Endothelial cell of hepatic sinusoid (primary cell): Measurements from ENCODE around the gene TMEM120B.
"Not testable (repeated sequence)": the region's sequence is repeated elsewhere in the genome, so short reads cannot be mapped to it uniquely, and the experiment has no call there.

Experiments
- in situ Hi-C: cut with HindIII; loops from 2 replicates; pipeline ENCODE4 v1.10.0; 2017; ENCODE audit warnings: low sequenced_read_pairs

The TMEM120B gene

DNA sequence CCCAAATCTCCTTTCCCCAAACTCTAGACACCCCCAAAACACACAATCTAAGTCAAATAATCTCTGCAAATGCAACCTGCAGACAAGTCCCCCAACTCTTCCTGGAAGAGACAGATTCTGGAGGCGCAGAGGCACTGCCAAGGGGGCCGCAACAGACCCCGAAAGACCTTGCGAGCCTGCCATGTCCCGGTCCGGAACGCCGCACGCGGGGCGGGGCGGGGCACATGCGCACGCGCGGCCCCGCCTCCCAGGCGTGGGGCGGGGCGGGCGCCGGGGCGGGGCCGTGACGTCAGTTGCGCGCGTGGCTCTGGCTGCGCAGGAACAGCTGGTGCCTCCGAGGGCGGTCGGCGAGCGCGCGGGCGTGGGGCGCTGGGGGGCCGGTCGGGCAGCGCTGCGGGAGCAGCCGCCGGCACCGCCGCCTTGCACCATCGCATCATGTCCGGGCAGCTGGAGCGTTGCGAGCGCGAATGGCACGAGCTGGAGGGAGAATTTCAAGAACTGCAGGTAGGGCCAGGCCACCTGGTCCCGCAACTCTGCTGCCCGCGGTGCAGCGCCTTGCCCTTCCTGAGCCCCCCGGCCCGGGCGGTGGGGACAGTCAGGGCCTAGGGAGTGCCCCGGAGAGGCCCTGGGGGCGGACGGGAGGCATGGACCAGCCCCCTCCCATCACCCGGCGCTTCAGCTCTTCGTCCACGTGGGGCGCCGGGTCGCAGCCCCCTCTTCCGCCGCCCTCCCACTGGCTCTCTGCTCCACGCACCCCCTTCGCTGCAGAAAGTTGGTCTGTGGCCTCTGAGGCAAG, at the start of gene TMEM120B:
Gene TMEM120B (plus strand): TSS at position 292 of the 796 bp plus-strand sequence. CDS start 144 bp downstream, at position 436.
- in situ Hi-C loops = no loop called here

DNA sequence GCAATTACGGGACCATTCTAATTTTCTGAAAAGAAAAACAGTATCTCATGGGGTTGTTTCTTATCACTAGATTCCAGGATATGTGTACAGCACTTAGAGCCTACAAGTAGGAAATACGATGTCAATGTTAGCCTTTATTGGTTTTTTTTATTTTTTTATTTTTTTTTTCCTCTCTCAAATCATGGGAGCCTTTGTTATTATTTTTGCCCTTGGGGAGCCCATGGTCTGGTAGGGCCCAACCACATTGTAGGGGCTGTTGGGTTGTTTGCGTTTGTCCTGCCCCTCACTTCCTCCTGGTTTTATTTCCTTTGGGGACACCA, 49.0 kb upstream of the TMEM120B start:
- in situ Hi-C loops = no loop called here

DNA sequence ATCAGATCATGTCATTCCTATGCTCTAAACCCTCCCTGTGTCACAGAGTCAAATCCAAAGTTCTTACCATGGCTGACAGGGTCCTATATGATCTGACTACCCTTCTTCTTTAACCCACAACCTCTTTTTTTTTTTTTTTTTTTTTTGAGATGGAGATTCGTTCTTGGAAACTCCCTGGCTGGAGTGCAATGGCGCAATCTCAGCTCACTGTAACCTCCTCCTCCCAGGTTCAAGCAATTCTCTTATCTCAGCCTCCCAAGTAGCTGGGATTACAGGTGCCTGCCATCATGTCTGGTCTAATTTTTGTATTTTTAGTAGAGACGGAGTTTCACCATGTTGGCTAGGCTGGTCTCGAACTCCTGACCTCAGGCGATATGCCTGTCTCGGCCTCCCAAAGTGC, 45.7 kb upstream of the TMEM120B start:
- in situ Hi-C loops = not testable (repeated sequence)

DNA sequence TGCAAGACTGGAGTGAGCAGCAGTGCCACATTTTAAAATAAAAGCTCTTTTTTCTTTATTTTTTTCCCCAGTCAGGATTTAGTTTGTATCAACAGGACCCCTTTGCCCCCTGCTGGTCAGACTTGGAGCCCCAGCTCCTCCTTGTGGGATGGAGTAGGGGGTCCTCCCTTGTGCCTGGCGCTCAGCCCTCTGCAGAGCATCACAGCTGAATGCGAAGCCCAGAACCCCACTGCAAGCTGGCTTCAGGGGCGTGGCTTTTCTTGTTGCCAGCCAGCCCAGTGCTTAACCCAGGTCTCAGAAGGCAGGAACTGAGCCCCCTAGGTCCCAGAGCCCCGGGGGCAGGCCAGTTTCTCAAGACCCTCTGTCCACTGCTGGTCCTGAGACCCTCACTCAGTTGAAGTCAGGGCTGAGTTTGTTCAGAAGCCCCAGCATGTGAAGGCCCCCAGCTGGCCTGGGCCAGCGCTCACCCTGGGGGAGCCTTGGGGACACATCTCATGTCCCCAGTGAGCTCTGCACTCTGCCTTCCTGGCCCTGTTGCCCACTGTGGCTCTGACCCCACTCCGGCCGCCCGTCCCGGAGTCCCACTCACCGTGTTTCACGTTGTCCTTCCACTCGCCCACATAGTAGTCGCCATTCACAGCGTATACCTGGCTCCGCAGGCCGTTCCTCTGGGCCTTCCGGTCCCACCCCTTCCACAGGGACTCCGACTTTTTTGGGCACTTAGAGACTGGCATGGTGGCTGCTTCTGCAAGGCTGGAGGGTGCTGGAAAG, 43.6 kb upstream of the TMEM120B start:
- in situ Hi-C loops = no loop called here

DNA sequence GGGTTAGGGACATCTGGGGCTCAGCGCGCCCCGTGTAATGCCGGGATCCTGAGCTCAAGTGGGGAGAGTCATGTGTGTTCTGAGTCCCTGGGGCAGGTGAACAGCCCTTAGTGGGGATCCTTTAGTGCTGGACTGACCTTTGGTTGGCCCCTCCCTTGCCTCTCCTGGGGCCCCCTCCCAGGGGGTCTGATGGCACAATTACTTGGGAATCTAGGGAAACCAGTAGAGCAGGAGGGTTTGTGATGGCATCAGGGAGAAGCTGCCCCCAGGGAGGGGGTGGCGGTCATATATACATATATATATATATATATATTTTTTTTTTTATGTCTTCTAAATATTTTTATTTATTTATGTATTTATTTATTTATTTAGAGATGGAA, 43.0 kb upstream of the TMEM120B start, which contains the start of gene MORN3:
Gene MORN3 (minus strand): TSS at position 134 of the 380 bp plus-strand sequence. CDS start 171 bp downstream, outside the sequence.
- in situ Hi-C loops = no loop called here

DNA sequence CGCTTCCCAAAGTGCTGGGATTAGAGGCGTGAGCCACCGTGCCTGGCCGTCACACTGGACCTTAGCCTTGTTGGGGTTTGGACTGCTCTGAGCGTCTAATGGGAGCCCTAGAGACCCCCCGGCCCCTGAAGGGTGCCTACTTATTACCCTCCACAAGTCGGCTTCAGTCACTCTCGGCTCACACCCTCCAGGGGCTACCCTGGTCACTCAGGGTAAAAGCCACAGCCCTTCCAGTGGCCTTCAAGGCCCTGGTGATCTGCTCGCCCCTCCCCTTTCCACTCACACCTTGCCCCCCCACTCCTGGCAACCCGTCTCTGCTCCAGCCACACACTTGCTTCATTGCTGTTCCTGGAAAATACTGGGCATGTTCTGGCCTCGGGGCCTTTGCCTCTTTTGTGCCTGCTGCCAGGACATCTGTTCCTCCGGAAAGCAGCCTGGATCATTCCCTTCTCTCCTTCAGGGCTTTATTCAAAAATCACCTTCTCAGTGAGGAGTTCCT, 39.5 kb upstream of the TMEM120B start:
- in situ Hi-C loops = no loop called here

DNA sequence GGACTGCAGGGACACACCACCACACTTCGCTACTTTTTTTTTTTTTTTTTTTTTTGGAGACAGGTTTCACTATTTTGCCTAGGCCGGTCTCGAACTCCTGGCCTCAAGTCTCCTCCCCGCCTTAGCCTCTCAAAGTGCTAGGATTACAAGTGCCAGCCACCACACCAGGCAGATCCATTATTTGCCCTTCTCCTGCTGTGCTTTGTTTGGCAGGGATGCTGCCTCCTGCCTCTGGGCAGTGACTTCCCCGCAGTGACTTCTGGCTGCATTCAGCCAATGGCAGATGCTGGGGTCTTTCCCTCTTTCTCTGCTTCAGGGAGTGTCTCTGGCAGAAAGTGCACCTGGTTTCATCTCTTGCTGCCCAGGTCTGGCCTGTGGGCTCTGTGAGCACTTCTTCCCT, 36.4 kb upstream of the TMEM120B start:
- in situ Hi-C loops = no loop called here

DNA sequence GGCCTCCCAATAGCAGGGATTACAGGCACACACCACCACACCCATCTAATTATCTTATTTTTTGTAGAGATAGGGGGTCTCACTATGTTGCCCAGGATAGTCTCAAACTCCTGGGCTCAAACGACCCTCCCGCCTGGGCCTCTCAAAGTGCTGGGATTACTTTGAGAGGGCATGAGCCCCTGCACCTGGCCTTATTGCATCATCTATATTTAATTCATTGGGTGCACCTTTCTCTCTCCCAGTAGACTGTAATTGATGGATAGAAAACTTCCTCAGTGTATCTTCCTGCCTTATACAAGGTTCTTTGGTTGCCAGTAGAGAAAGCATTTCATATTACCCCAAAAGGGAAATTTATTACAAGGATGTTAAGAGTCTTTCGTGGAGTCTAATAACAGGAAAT, 34.2 kb upstream of the TMEM120B start:
- in situ Hi-C loops = no loop called here

DNA sequence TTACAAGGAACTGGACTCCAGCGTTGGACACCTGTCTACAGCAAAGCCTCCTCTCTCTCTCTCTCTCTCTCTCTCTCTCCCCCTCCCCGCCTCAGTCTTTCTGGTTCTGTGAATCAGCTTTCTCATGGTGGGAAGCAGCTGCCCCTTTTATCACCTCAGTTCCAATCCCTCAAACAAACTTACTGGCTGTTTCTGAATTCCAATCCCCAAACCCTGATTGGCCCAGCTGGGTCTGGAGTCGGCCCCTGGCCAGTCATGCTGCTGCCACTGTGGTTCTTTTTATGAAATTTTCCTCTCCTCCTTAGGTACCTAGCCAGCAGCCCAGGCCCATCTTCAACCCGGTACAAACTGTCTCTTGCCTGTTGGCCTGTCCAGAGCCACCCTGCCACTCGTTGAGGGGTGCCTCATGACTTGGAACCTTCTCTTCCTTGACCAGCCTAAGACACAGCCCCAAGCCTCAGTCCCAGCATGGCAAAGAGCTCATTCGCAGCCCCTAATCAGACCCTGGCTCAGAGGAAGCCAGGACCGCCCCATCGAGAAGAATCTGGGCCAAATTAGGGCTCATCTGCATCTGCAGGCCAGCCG, 33.7 kb upstream of the TMEM120B start:
- in situ Hi-C loops = no loop called here

DNA sequence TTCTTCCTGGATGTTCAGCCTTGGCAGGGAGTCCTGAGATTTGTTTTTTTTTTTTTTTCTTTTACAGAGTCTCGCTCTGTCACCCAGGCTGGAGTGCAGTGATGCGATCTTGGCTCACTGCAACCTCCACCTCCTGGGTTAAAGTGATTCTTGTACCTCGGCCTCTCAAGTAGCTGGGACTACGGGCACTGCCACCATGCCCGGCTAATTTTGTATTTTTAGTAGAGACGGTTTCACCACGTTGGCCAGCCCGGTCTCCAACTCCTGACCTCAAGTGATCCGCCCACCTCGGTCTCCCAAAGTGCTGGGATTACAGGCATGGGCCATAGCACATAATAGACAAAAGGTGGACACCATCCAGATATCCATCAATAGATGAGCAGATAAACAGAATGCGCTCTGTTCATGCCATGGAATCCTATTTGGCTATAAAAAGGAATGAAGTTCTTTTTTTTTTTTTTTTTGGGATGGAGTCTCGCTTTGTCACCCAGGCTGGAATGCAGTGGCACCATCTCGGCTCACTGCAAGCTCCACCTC, 32.8 kb upstream of the TMEM120B start:
- in situ Hi-C loops = not testable (repeated sequence)

DNA sequence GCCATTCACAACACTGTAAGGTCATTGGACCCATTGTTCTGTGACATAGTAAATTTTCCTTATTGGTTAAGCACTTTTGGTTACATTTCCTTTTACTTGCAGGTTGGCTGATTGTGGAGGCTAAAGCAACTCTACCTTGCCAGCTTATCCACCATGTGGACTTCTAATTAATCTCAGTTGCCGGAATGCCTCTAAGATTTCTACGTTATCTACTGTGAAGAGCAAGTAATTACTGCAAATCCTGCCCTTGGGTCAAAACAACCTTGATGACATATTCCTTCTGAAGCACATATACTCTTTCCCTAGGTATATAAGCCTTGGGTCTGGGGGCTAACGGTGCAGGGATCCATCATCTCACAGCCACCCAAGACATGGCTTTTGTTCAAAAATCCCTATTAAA, 23.6 kb upstream of the TMEM120B start:
- in situ Hi-C loops = no loop called here

DNA sequence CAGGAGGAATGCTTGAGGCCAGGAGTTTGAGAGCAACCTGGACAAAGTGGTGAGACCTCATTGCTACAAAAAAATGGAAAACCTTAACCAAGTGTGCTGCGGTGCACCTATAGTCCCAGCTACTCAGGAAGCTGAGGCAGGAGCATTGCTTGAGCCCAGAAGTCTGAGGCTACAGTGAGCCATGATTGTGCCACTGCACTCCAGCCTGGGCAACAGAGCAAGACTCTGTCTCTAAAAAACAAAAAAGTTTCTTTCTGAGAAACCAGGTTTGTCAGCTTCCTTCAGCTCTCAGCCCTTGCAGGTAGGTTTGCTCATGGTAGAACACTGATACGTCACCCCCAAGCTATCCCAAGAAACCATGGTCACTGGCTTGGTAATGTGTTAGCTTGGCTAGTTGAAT, 23.1 kb upstream of the TMEM120B start:
- in situ Hi-C loops = no loop called here

DNA sequence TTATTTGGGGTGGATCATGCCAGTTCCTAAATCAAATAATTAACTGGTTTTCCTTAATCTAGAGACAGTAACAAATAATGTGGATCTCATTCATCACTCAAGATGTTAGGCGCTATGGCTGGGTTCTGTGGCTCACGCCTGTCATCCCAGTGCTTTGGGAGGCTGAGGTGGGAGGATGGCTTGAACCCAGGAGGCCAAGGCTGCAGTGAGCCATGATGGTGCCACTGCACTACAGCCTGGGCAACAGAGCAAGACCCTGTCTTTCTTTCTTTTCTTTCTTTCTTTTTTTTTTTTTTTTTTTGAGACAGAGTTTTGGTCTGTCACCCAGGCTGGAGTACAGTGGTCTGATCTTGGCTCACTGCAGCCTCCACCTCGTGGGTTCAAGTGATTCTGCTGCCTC, 19.8 kb upstream of the TMEM120B start:
- in situ Hi-C loops = not testable (repeated sequence)

DNA sequence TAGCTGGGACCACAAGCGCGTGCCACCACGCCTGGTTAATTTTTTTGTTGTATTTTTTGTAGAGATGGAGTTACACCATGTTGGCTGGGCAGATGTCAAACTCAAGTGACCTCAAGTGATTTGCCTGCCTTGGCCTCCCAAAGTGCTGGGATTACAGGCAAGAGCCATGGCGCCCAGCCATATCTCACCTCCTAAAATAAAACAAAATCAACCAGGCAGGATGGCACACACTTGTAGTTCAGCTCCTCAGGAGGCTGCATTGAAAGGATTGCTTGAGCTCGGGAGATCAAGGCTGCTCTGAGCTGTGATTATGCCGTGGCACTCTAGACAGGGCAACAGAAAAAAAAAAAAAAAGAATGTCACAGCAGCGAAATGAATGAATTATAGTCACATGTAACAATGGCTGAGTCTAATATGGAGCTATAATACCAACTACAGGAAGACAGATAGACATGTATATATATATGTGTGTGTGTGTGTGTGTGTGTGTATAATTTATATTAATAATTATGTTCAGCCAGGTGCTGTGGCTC, 19.3 kb upstream of the TMEM120B start:
- in situ Hi-C loops = no loop called here

DNA sequence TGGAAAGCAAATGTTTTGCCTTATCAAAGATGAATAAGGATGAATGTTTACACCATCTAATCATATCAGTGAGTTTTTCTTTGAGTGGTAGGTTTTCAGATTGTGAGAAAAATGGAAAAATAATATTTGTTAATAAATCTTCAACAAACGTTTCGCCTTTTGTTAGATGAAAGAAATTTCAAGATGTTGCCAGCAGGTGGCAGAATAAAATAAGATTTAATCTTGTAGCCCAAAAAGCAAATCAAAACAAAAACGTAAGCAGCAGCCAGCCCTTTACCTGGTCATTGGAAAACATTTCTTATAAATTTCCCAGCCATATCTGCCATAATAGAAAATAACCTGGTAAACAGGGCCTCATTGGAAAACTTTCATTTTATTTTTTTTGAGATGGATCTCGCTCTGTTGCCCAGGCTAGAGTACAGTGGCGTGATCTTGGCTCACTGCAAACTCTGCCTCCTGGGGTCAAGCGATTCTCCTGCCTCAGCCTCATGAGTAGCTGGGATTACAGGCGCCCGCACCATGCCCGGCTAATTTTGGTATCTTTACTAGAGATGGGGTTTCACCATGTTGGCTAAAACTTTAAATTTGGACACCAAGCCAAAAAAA, 15.4 kb upstream of the TMEM120B start:
- in situ Hi-C loops = no loop called here

DNA sequence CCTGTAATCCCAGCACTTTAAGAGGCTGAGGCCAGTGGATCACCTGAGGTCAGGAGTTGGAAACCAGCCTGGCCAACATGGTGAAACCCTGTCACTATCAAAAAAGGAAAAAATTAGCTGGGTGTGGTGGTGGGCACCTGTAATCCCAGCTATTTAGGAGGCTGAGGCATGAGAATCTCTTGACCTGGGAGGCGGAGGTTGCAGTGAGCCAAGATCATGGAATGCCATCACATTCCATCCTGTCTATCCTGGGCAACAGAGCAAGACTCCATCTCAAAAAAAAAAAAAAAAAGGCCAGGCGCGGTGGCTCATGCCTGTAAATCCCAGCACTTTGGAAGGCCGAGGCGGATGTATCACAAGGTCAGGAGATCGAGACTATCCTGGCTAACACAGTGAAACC, 14.7 kb upstream of the TMEM120B start:
- in situ Hi-C loops = not testable (repeated sequence)

DNA sequence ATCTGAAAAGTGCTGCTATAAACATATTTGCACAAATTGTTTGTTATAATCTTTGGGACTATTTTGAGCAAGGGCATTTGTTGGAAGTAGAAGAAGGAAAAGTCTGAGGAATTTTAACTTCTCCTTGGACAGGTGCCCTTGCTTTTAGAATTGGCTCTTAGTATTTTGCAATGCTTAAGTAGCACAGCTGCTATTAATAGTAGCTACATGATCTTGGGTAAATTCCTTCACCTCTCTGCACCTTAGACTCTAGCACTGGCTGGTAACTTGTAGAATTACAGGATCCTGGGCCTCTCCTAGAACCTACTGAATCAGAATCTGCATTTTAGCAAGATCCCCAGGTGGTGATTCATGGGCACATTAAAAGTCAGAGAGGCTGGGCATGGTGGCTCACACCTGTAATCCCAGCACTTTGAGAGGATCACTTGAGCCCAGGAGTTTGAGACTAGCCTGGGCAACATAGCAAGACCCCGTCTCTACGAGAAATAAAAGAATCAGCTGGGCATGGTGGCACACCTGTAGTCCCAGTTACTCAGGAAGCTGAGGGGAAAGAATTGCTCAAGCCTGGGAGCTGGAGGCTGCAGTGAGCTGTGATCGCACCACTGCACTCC, 10.8 kb upstream of the TMEM120B start:
- in situ Hi-C loops = no loop called here

DNA sequence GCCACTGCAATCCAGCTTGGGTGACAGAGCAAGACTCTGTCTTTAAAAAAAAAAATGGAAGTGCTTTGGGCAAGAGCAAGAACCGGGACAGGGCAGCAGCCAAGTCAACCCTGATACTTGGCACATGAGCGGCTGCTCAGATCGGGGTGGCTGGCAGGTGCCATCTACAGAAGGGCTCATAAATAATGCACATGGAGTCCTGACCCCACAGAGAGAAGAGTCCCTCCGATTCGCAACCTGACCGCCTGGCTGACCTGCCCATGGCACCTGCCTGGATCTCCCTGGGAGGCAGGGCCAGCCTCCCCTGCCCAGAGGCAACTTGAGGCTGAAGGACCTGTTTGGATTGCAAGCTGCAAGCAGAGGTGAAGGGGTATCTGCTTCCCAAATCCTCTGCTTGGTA, 9.6 kb upstream of the TMEM120B start:
- in situ Hi-C loops = no loop called here

DNA sequence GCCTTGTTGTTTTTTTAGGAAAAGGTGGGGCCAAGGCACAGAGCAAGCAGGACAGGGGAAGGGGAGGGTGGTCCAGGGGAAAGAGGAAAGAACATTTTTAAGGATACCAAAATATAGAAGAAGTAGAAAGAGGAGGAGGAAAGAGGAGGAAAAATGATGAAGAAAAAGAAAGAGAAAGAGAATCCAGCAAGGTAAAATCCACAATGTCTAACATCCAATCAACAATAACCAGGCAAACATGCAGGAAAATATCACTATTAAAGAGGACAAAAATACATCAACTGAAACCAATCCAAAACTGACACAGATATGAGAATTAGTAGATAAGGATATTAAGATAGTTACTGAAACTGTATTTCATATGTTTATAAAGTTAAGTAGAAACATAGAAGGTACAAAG, 7.0 kb upstream of the TMEM120B start:
- in situ Hi-C loops = no loop called here

DNA sequence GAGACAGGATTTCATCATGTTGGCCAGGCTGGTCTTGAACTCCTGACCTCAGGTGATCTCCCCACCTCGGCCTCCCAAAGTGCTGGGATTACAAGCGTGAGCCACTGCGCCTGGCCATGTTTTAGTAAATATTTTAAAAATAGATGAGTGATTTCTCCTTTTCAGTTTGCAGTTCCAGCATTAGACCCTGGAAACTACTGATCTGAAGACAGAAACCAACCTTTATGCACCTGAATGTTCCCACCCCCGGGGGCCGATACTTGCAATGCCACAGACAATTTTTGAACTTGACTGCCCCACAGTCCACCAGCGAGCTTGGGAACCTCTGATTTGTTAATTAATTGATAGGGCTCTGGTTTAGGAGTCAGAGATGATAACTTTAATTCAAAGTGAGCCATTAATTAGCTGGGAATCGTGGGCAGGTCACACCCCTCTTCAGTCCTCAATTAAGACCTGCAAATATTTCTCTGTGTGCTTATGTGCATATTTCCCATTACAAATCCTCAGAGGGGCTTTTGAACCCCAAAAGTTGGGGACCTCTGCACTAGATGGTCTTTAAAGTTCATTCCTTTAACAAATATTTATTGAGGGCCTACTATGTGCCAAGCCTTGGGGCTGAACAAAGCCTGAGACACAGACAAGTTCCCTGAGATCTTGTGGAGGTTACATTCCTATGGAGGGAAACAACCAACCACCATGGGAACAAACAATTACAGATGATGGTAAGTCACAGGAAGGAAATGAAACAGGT, 4.1 kb upstream of the TMEM120B start:
- in situ Hi-C loops = no loop called here
